M059J (cell line): ENCODE results near the gene TMED4. TPM values are rescaled to one million over a fixed set of nuclear protein-coding genes. Genes with fewer than 3 reads are reported as not detected.
A peak's percentile ranks its signal among the peaks of the same experiment; 100 is the strongest.
"Not testable (repeated sequence)": the region's sequence is repeated elsewhere in the genome, so short reads cannot be mapped to it uniquely, and the experiment has no call there.

ENCODE experiments used
- DNase-seq: peaks from one replicate; pipeline ENCODE4 v3.0.0-alpha.2; 2012; ENCODE audit warnings: low read depth
- total RNA-seq: library from RNA; depleted of rRNA; stranded (reverse); fragments of >200 nt; shearing (Covaris generic); gene quantifications from 2 replicates; pipeline ENCODE4 v1.2.3, GENCODE V29; 2014

The TMED4 gene
- total RNA-seq, 1 experiment from 2014 or later, result 226 TPM

- no peak for DNase-seq
Observed at GRCh38 chr7:44607141-44608068, 25.4 kb upstream of the TMED4 start.

- DNase-seq, result peak; percentile 98
Observed at GRCh38 chr7:44606341-44607140, 24.5 kb upstream of the TMED4 start, which contains the start of gene OGDH. TSS of gene OGDH (plus strand) at chr7:44606627. CDS start at chr7:44624344, 17,717 bp downstream.

GRCh38 chr7:44604941-44605340 is 22.9 kb upstream of the TMED4 start:
- no peak for DNase-seq

- no peak for DNase-seq
Observed at GRCh38 chr7:44603193-44603592, 21.2 kb upstream of the TMED4 start.

GRCh38 chr7:44602576-44602910 is 20.5 kb upstream of the TMED4 start:
- no peak for DNase-seq

- no peak for DNase-seq
Observed at GRCh38 chr7:44599222-44599621, 17.2 kb upstream of the TMED4 start.

- not testable (repeated sequence) for DNase-seq
Observed at GRCh38 chr7:44597181-44597580, 15.2 kb upstream of the TMED4 start.

GRCh38 chr7:44595934-44596635 is 14.1 kb upstream of the TMED4 start:
- no peak for DNase-seq

GRCh38 chr7:44590910-44591309 is 8.9 kb upstream of the TMED4 start:
- no peak for DNase-seq

- peak; percentile 69 for DNase-seq
Observed at GRCh38 chr7:44587843-44588711, 6.0 kb upstream of the TMED4 start.

GRCh38 chr7:44583146-44583865 is 1.3 kb upstream of the TMED4 start:
- DNase-seq, result no peak

- no peak for DNase-seq
Observed at GRCh38 chr7:44580945-44581878, 819 bp downstream of the TMED4 start.

- no peak for DNase-seq
Observed at GRCh38 chr7:44576228-44576627, 5.8 kb downstream of the TMED4 start.

- no peak for DNase-seq
Observed at GRCh38 chr7:44575054-44575453, 7.0 kb downstream of the TMED4 start.

- DNase-seq, result no peak
Observed at GRCh38 chr7:44574287-44574872, 7.7 kb downstream of the TMED4 start.

GRCh38 chr7:44573464-44574286 is 8.4 kb downstream of the TMED4 start, which contains the start of gene DDX56:
TSS of gene DDX56 (minus strand) at chr7:44573908. CDS start at chr7:44573895, 13 bp downstream.
- peak; percentile 95 for DNase-seq

- DNase-seq, result no peak
Observed at GRCh38 chr7:44572771-44573170, 9.3 kb downstream of the TMED4 start.

GRCh38 chr7:44569959-44570358 is 12.1 kb downstream of the TMED4 start:
- no peak for DNase-seq
